Esophagus muscularis mucosa (tissue), 4 donors: Measurements from ENCODE around the gene NUP58.

Experiments used
- CTCF ChIP-seq, 3 experiments: fragments of 200-600 bp in 2 of 3; fragments of 450-650 bp in 1 of 3; sonication (generic) in 2 of 3; IDR thresholded peaks; one replicate each; pipeline ENCODE4 v1.5.1; 2017 to 2019; ENCODE audit warnings: antibody characterized with exemption in 3 of 3, mild to moderate bottlenecking in 2 of 3, moderate library complexity in 1 of 3
- EP300 ChIP-seq: sonication (generic); formaldehyde crosslinking; IDR thresholded peaks from one replicate; pipeline ENCODE4 v1.6.1; 2017; ENCODE audit warnings: antibody characterized with exemption
- POLR2A ChIP-seq: fragments of 450-650 bp; IDR thresholded peaks from one replicate; pipeline ENCODE4 v1.6.1; 2017; ENCODE audit warnings: antibody characterized with exemption, moderate library complexity, mild to moderate bottlenecking, low read depth
- POLR2AphosphoS5 ChIP-seq, 2 donors: sonication (generic); formaldehyde crosslinking; IDR thresholded peaks; one replicate each; pipeline ENCODE4 v1.6.1; 2017; ENCODE audit warnings: antibody characterized with exemption in 2 of 2

DNA sequence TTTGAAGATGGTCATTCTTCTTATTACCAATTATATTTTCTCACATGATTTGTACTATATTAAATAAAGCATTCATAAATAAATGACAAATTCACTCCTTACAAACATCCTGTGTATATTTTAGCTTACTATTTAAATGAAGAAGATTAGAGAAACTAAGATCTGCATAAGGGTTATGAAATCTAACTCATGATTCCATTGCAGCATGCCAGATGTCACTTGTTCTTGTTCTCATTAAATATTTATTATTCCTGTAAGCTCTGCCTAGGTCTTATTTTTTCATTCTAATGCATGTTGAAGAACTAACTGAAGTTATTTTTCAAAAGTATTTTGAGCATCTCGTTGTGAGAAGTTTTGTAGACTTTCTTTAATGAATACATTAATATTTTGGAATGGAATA, 18.3 kb downstream of the NUP58 start:
- TF ChIP-seq CTCF (IDR thresholded peaks at IDR 0.05) (no peak), POLR2AphosphoS5 (IDR thresholded peaks at IDR 0.05) (no peak), POLR2A (no peak), EP300 (no peak)
